Measurements from ENCODE around the gene NR4A3. TPM values are rescaled to one million over a fixed set of nuclear protein-coding genes. Genes with fewer than 3 reads are reported as not detected.
A peak's percentile ranks its signal among the peaks of the same experiment; 100 is the strongest.

Gene NR4A3
- total RNA-seq, 1 experiment from 2014 or later, result 0.24 TPM

DNA sequence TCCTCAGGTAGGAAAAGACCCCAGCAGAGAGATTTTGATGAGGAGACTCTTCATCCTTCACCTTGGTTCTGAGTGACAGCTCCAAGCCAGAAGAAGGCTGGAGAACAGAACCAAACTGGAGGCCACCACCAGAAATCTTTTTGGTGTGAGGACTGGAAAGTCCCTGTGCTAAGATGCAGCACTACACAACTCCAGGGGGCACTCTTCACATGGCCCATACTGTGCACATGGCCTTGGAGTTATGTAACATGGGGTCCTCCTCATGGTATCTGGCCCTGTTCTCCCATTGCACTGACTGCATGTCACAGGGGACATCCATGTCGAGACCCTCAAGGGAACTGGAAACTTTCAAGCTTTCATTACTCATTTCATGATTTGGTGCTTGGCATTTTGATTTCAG is 67.4 kb downstream of the NR4A3 start:
- no peak overlapping the region for H3K4me2 ChIP-seq (ENCODE audit: insufficient read depth, insufficient read length, low read length)
- H3K9ac ChIP-seq (ENCODE audit: extremely low read depth, insufficient read length, low read length), result no peak overlapping the region
- H2BK12ac ChIP-seq (ENCODE audit: insufficient read length, low read depth, low read length), result no peak overlapping the region
- no peak overlapping the region for H2BK20ac ChIP-seq (ENCODE audit: low read depth, low read length, poor library complexity, severe bottlenecking)
- no peak overlapping the region for H4K8ac ChIP-seq (replicated peaks; ENCODE audit: insufficient read length, low read depth, low read length)
- H3K27ac Mint-ChIP-seq, result no peak overlapping the region
- H2AFZ ChIP-seq (ENCODE audit: low read length), result no peak overlapping the region
- H3K23me2 ChIP-seq (ENCODE audit: insufficient read length, low read depth, low read length, poor library complexity, severe bottlenecking), result no peaks in the 10 kb centered on the region
- H3K14ac ChIP-seq (ENCODE audit: insufficient read depth, low read length), result no peak overlapping the region
- no peak overlapping the region for H3K23ac ChIP-seq (ENCODE audit: insufficient read length, low read depth, low read length)
- H3K27me3 Mint-ChIP-seq (ENCODE audit: low read depth), result no peaks in the 10 kb centered on the region
- no peak overlapping the region for H4K5ac ChIP-seq (ENCODE audit: insufficient read length, low read depth, low read length)
- no peak overlapping the region for H2BK15ac ChIP-seq (ENCODE audit: low read depth, low read length)
- H3K4ac ChIP-seq (ENCODE audit: low read depth, low read length), result no peak overlapping the region
- H3K4me3 Mint-ChIP-seq, result no peak overlapping the region
- no peak for DNase-seq
- H3K27me3 ChIP-seq (ENCODE audit: insufficient read depth, low read length), result no peaks in the 10 kb centered on the region
- H3K36me3 Mint-ChIP-seq (ENCODE audit: insufficient read depth in 1 of 3, low read depth in 3 of 3), result no peaks in the 10 kb centered on the region
- no peaks in the 10 kb centered on the region for H3K9me3 ChIP-seq (ENCODE audit: control insufficient read depth, low read depth, low read length)
- H2BK120ac ChIP-seq (ENCODE audit: low read depth, low read length, poor library complexity, severe bottlenecking), result no peak overlapping the region
- no peaks in the 10 kb centered on the region for H4K20me1 ChIP-seq (ENCODE audit: control insufficient read depth, insufficient read depth, insufficient read length)
- H3K56ac ChIP-seq (ENCODE audit: insufficient read length, low read depth, low read length), result no peak overlapping the region
- H3K4me1 ChIP-seq (ENCODE audit: insufficient read depth, low read length), result no peaks in the 10 kb centered on the region
- H3K4me1 Mint-ChIP-seq, result peaks cover 0 to 5% of the 10 kb centered on the region in 2 experiments
- H4K91ac ChIP-seq (ENCODE audit: insufficient read length, low read depth, low read length), result no peak overlapping the region
- no peak overlapping the region for H3T11ph ChIP-seq (ENCODE audit: low read length)
- 0 out of 3 replicates have a peak, but pooled peaks have one; percentile 13 for TF ChIP-seq CTCF (conservative IDR thresholded peaks at IDR 0.05)
- H3K9me3 Mint-ChIP-seq, result no peaks in the 10 kb centered on the region
- no peak overlapping the region for H3K27ac ChIP-seq (ENCODE audit: insufficient read length, low read depth, low read length)
- WGBS (ENCODE audit: extremely low coverage, insufficient read length, low lambda C conversion rate), result no CpG with 5 or more reads among the region's 1 CpG
- H2BK5ac ChIP-seq (ENCODE audit: insufficient read length, low read length), result no peak overlapping the region
- H2AK5ac ChIP-seq (ENCODE audit: insufficient read length, low read length), result no peak overlapping the region
- H3K79me1 ChIP-seq (ENCODE audit: insufficient read depth, low read depth, low read length, poor library complexity, severe bottlenecking), result no peaks in the 10 kb centered on the region
- H3K79me2 ChIP-seq (ENCODE audit: insufficient read depth, low read length), result no peaks in the 10 kb centered on the region
- H3K18ac ChIP-seq (ENCODE audit: insufficient read length, low read depth, low read length), result no peak overlapping the region

All from H9 (cell line).